Measurements from ENCODE around the gene PADI2. TPM values are rescaled to one million over a fixed set of nuclear protein-coding genes. Genes with fewer than 3 reads are reported as not detected.

The PADI2 gene
- total and polyA plus RNA-seq, 2 of the 8 experiments (the other 6 are each of a cell fraction or from before 2014, with no cell fraction given), result 1.6 to 7.5 TPM

DNA sequence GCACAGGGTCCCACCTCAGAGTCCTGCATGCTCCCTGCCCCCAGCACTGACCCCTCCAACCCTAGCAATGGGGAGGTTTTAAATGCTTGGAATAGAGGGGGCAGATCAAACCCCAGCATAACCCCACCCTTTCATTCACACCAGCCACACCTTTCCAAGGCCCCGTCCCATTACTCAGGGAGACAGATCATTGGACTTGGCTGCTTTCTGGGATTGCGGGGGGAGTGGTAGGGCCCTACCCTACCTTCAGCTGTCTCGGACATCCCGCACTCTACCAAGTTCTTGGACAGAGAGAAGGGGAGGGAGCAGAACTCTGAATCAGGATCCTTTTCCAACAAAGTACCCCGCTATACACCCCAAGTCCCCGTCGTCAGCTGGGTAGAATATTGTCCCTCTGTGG is 983 bp downstream of the PADI2 start (continued):
- no peak for TF ChIP-seq TAF7 (optimal IDR thresholded peaks at IDR 0.05; ENCODE audit: borderline replicate concordance, low read depth, low read length)
